ENCODE results near the gene CAPG.
"Not testable (repeated sequence)": the region's sequence is repeated elsewhere in the genome, so short reads cannot be mapped to it uniquely, and the experiment has no call there.

- TF ChIP-seq, protein P1, sequence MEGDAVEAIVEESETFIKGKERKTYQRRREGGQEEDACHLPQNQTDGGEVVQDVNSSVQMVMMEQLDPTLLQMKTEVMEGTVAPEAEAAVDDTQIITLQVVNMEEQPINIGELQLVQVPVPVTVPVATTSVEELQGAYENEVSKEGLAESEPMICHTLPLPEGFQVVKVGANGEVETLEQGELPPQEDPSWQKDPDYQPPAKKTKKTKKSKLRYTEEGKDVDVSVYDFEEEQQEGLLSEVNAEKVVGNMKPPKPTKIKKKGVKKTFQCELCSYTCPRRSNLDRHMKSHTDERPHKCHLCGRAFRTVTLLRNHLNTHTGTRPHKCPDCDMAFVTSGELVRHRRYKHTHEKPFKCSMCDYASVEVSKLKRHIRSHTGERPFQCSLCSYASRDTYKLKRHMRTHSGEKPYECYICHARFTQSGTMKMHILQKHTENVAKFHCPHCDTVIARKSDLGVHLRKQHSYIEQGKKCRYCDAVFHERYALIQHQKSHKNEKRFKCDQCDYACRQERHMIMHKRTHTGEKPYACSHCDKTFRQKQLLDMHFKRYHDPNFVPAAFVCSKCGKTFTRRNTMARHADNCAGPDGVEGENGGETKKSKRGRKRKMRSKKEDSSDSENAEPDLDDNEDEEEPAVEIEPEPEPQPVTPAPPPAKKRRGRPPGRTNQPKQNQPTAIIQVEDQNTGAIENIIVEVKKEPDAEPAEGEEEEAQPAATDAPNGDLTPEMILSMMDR (IDR thresholded peaks at IDR 0.05) = not testable (repeated sequence)
- not testable (repeated sequence) for TF ChIP-seq EP300 (IDR thresholded peaks at IDR 0.05)
Observed at GRCh38 chr2:85383151-85383550, 27.0 kb downstream of the CAPG start.

All from upper lobe of left lung (tissue), 4 donors.